HG03354 (cell line): ENCODE measurements around the gene CAB39.
"Not testable (repeated sequence)": the region's sequence is repeated elsewhere in the genome, so short reads cannot be mapped to it uniquely, and the experiment has no call there.

Experiments used
- ATAC-seq: cut with Tn5 transposase; IDR thresholded peaks from one replicate; pipeline ENCODE4 v1.9.1; 2021; ENCODE audit warnings: mild to moderate bottlenecking; ENCODE audit not compliant: unreplicated experiment, poor library complexity, severe bottlenecking

Gene CAB39

GRCh38 chr2:230681171-230681545 is 31.5 kb upstream of the CAB39 start:
- no peak for ATAC-seq

GRCh38 chr2:230682546-230682945 is 30.1 kb upstream of the CAB39 start:
- no peak for ATAC-seq

- no peak for ATAC-seq
Observed at GRCh38 chr2:230684270-230685168, 28.1 kb upstream of the CAB39 start.

GRCh38 chr2:230685178-230685577 is 27.5 kb upstream of the CAB39 start:
- no peak for ATAC-seq

GRCh38 chr2:230687498-230687897 is 25.1 kb upstream of the CAB39 start:
- ATAC-seq, result no peak

GRCh38 chr2:230688490-230688889 is 24.2 kb upstream of the CAB39 start:
- no peak for ATAC-seq

- ATAC-seq, result no peak
Observed at GRCh38 chr2:230690439-230690838, 22.2 kb upstream of the CAB39 start.

- ATAC-seq, result no peak
Observed at GRCh38 chr2:230691005-230691647, 21.5 kb upstream of the CAB39 start.

GRCh38 chr2:230692760-230693159 is 19.9 kb upstream of the CAB39 start:
- ATAC-seq, result no peak

GRCh38 chr2:230693411-230693810 is 19.2 kb upstream of the CAB39 start:
- no peak for ATAC-seq

GRCh38 chr2:230694241-230694640 is 18.4 kb upstream of the CAB39 start:
- no peak for ATAC-seq

GRCh38 chr2:230695551-230695950 is 17.1 kb upstream of the CAB39 start:
- no peak for ATAC-seq

- ATAC-seq, result no peak
Observed at GRCh38 chr2:230696670-230697069, 16.0 kb upstream of the CAB39 start.

GRCh38 chr2:230697676-230698075 is 15.0 kb upstream of the CAB39 start:
- no peak for ATAC-seq

GRCh38 chr2:230698753-230699152 is 13.9 kb upstream of the CAB39 start:
- not testable (repeated sequence) for ATAC-seq

- ATAC-seq, result no peak
Observed at GRCh38 chr2:230700447-230700846, 12.2 kb upstream of the CAB39 start.

- no peak for ATAC-seq
Observed at GRCh38 chr2:230701308-230701707, 11.3 kb upstream of the CAB39 start.

- not testable (repeated sequence) for ATAC-seq
Observed at GRCh38 chr2:230702457-230702856, 10.2 kb upstream of the CAB39 start.

- no peak for ATAC-seq
Observed at GRCh38 chr2:230703514-230703913, 9.1 kb upstream of the CAB39 start.

GRCh38 chr2:230706053-230706521 is 6.6 kb upstream of the CAB39 start:
- ATAC-seq, result no peak

- ATAC-seq, result no peak
Observed at GRCh38 chr2:230706966-230707365, 5.7 kb upstream of the CAB39 start.
